Dedifferentiated amniotic fluid mesenchymal stem cell (primary cell): Measurements from ENCODE around the gene POR.
"Not testable (repeated sequence)": the region's sequence is repeated elsewhere in the genome, so short reads cannot be mapped to it uniquely, and the experiment has no call there.

Source experiments
- DNase-seq: peaks from one replicate; pipeline ENCODE4 v3.0.0-alpha.2; 2016; ENCODE audit errors: extremely low spot score

POR gene

GRCh38 chr7:75885036-75885435, 29.9 kb upstream of the POR start:
- DNase-seq, result no peak

- no peak for DNase-seq
These were observed 27.1 kb upstream of the POR start for GRCh38 chr7:75887669-75888369.

GRCh38 chr7:75888464-75889222, 26.3 kb upstream of the POR start:
- no peak for DNase-seq

GRCh38 chr7:75889223-75889825, 25.6 kb upstream of the POR start:
- no peak for DNase-seq

- no peak for DNase-seq
These were observed 25.1 kb upstream of the POR start for GRCh38 chr7:75889826-75890225.

- not testable (repeated sequence) for DNase-seq
These were observed 23.7 kb upstream of the POR start for GRCh38 chr7:75891237-75891636.

GRCh38 chr7:75891815-75892411, 23.0 kb upstream of the POR start:
- DNase-seq, result no peak

GRCh38 chr7:75892634-75893272, 22.2 kb upstream of the POR start:
- DNase-seq, result no peak

- no peak for DNase-seq
These were observed 18.1 kb upstream of the POR start for GRCh38 chr7:75896803-75897327.

GRCh38 chr7:75900617-75901315, 14.2 kb upstream of the POR start:
- no peak for DNase-seq

GRCh38 chr7:75905785-75906604, 9.0 kb upstream of the POR start:
- DNase-seq, result no peak

GRCh38 chr7:75906991-75907667, 7.8 kb upstream of the POR start:
- no peak for DNase-seq

- not testable (repeated sequence) for DNase-seq
These were observed 7.3 kb upstream of the POR start for GRCh38 chr7:75907668-75908039.

- no peak for DNase-seq
These were observed 5.3 kb upstream of the POR start for GRCh38 chr7:75909521-75910132.

GRCh38 chr7:75911186-75911585, 3.8 kb upstream of the POR start:
- DNase-seq, result not testable (repeated sequence)

- no peak for DNase-seq
These were observed 1.5 kb upstream of the POR start for GRCh38 chr7:75913437-75913836.

- DNase-seq, result no peak
These were observed 743 bp upstream of the POR start for GRCh38 chr7:75914169-75914654.

- DNase-seq, result no peak
These were observed 631 bp downstream of the POR start for GRCh38 chr7:75915416-75916156.
